AG10803 (cell line): ENCODE data around the gene LSAMP.
A peak's percentile ranks its signal among the peaks of the same experiment; 100 is the strongest.

ENCODE experiments used
- DNase-seq: peaks from one replicate; pipeline ENCODE4 v3.0.0; 2010; ENCODE audit warnings: low read depth
- H3K4me3 ChIP-seq: 2 replicates; pipeline ENCODE4 v1.5.1; 2011; ENCODE audit warnings: mild to moderate bottlenecking, low read length, control low read depth
- CTCF ChIP-seq: conservative IDR thresholded peaks from 2 replicates; pipeline ENCODE4 v1.5.1; 2011; ENCODE audit warnings: mild to moderate bottlenecking, low read length, control low read depth, inconsistent platforms

The LSAMP gene

GRCh38 chr3:116470605-116471197, 25.4 kb upstream of the LSAMP start:
- no peak for TF ChIP-seq CTCF
- H3K4me3 ChIP-seq = no peak overlapping the region
- no peak for DNase-seq

GRCh38 chr3:116469546-116469945, 24.3 kb upstream of the LSAMP start:
- TF ChIP-seq CTCF = no peak
- no peak overlapping the region for H3K4me3 ChIP-seq
- DNase-seq = no peak

- H3K4me3 ChIP-seq = no peak overlapping the region
- no peak for TF ChIP-seq CTCF
- DNase-seq = no peak
Measured at GRCh38 chr3:116464276-116464798, 19.1 kb upstream of the LSAMP start.

- TF ChIP-seq CTCF = peak; percentile 46
- peak; percentile 22 for DNase-seq
- no peak overlapping the region for H3K4me3 ChIP-seq
Measured at GRCh38 chr3:116453666-116454346, 8.5 kb upstream of the LSAMP start.

- no peak for TF ChIP-seq CTCF
- no peak overlapping the region for H3K4me3 ChIP-seq
- no peak for DNase-seq
Measured at GRCh38 chr3:116449546-116450350, 4.5 kb upstream of the LSAMP start.

GRCh38 chr3:116445990-116446389, 703 bp upstream of the LSAMP start:
- DNase-seq = no peak
- H3K4me3 ChIP-seq = no peak overlapping the region

More at GRCh38 chr3:116445990-116446389, 703 bp upstream of the LSAMP start:
- TF ChIP-seq CTCF = no peak
